ENCODE measurements around the gene GPR84.

The GPR84 gene

DNA sequence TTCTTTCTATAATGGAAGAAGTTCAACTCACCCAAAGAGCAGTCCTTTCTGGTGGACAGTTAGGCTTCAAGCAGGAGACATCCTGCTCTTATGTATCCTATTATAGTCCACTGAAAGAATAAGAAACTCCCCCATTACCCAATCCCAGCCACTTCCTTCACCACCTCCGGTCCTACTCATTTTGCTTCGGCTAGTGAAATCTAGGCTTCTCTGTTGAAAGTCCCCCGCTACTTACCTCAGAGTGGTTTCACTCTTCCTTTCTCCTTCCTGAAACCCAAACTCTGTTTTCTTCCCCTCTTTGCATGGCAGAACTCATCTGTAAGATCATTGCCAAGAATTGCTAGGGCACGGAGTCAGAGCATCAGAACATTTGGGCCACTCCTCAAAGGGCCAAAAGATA, at the start of gene GPR84:
Gene GPR84 (minus strand): TSS at position 74 of the 400 bp plus-strand sequence. CDS start 635 bp downstream, outside the sequence.
- DNase-seq: peak in 2 of 6 experiments; percentile 12 to 16

DNA sequence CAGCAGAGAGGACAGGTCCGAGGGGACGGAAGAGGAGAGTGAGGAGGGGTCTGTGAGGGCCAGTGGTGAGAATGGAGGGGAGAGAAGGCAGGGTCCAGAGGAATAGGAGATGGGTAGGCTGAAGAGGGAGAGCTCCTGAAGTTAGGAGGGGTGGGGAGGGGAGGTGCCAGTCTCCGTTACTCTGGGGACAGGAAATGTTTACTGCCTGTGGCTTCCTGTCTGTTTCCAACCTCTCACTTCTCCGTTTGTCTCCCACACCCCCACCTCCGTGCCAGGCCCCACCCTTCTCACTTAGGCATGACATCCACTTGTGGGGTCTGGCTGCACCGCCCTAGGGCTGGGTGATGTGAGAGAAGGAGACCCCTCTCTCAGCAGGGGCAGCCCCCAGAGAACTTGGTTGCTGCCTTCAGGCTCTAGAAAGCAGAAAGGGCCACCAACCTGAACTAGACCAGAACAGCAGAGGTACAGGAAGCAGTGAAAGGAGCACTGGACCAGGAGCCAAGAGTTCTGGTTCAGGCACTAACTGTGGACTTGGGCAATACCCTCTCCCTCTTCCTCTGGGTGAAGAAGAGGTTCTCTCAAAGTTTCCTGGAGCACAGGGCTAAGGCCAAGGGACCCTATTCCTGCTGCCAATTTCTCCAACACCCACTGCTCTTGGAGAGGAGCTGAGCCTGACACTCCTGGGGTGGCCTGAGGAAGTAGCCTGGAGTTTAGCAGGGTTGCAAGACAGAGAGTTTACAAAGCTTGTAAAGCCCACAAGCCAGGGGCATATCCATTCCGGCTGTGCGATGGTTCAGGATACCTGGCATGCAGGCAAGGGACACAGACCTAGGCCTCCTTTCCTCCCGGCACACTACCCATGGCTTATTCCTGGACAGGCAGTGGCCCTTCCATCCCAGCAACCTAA, 49.3 kb upstream of the GPR84 start:
- peak; percentile 70 to 87 (median 82) for DNase-seq

DNA sequence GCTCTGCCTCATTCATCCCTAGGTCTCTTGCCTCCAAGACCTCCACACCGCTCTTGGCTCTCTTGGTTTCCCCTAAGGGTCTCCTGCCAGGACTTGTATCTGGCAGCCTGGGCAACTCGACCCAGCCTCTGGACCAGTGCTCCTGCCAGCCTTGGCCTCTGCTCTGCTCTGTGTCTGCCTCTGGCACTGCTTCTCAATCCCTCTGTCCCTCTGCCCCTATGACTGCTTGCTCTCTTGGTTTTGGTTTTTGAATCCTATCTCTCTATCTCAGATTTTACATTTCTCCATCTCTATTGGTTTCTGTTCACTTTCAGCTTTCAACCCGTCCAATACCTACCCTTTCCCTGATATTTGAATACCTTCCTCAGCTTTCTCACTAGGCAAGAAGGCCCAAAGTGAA, 48.5 kb upstream of the GPR84 start:
- peak in 1 of 6 experiments; percentile 44 for DNase-seq

DNA sequence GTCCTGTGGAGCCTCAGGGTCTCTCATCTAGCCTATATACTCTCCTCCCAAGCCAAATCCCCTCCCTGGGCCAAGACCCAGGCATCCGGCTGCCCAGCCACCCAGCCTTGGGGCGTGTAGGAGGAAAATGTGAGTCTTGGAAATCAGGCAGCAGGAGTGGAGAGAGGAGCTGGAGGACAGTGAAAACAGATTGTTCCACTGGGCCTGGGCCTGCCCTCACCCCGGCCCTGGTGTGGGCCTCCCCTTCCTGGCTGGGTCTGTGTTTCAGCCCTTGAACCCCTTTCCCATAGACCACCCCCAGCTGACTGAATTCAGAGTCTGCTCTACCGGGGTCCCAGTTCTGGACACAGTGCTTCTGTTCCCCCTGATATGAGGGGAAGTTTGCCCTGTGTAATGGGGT, 48.1 kb upstream of the GPR84 start:
- no peak for DNase-seq

- peak; percentile 37 to 61 (median 52) for DNase-seq
These were observed 47.3 kb upstream of the GPR84 start for GRCh38 chr12:54411391-54412241.

DNA sequence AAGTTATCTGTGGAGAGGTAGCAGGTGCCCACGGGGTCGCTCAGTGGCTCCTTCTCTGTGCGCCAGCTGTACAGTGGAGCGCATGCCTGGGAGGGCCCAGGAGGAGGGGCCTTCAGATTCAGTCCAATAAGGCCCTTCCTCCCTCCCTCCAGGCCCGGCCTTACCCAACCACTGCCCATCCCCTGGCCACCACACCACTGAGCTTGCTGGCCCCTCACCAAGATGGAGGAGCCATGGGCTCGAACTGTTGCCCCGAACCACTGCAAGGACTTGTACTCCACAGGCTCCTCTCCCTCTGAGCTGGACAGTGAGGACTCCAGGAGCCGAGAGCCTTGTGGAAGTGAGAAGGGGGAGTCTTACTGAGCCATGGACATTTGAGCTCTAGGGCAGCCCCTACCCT, 45.0 kb upstream of the GPR84 start:
- DNase-seq: no peak

DNA sequence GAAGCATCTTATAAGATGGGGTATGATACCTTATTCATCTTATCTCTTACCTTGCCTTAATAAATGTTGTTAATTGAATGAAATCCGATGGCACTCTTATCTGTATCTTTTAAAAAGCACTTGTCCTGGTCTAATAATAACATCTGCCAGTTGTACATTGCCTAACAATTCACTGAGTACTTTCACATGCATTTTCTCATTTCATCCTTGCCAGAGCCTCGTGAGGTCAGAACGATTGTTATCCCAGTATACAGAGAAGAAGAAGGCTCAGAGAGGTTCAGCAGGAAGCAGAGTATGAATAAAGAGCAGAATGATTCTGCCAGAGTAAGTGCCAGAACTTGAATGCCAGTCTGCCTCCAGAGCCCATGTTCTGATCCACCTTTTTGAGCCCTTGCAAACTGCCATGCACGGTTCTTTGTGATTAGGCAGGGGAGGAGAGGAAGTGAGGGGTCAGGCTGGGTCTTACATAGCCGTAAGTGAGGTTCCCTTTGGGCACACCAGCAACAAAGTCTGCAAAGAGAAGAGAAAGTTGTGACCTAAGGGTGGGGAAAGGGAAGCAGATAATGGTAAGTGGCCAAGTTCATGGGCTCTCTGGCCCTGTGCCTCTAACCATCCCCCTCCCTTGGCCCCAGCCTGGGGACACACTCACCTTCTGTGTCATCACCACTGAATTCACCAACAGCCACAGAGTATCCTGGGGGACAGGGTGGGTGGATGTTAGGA, 43.1 kb upstream of the GPR84 start:
- no peak for DNase-seq

DNA sequence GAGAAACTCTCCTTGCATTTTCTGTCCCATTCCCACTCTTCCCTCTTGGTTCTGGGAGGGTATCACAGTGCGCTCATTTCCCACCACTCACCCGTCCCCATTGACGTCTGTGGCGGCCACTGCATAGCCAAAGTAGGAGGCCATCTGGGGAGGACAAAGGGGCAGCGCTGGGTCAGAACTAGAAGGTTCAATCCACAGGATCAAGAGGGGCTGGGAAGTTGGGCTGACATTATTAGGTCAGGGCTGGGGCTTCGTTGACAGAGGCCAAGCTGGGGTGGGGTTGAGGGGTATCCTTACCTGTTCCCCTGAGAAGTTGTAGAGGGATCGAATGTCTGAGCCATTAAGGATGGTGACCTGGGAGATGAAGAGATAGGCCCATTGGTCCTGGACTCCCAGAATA, 41.3 kb upstream of the GPR84 start:
- no peak for DNase-seq

DNA sequence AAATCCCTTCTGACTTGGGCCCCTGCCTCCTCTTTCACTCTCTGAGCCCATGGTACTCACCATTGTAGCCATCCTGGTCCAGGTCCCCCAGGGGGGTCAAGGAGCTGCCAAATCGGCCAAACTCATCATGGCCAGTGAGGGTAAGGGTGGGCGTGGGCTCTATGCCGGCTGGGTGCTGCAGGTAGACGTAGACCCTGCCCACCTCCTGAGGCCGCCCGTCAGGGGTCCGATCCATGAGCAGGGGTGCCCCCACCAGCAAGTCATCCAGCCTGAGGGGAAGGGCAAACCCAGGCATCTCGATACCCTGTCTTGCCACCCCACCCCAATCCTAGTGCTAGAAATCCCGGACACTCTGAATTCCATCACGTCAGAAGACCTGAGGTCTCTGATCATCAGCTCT, 40.8 kb upstream of the GPR84 start:
- no peak for DNase-seq

DNA sequence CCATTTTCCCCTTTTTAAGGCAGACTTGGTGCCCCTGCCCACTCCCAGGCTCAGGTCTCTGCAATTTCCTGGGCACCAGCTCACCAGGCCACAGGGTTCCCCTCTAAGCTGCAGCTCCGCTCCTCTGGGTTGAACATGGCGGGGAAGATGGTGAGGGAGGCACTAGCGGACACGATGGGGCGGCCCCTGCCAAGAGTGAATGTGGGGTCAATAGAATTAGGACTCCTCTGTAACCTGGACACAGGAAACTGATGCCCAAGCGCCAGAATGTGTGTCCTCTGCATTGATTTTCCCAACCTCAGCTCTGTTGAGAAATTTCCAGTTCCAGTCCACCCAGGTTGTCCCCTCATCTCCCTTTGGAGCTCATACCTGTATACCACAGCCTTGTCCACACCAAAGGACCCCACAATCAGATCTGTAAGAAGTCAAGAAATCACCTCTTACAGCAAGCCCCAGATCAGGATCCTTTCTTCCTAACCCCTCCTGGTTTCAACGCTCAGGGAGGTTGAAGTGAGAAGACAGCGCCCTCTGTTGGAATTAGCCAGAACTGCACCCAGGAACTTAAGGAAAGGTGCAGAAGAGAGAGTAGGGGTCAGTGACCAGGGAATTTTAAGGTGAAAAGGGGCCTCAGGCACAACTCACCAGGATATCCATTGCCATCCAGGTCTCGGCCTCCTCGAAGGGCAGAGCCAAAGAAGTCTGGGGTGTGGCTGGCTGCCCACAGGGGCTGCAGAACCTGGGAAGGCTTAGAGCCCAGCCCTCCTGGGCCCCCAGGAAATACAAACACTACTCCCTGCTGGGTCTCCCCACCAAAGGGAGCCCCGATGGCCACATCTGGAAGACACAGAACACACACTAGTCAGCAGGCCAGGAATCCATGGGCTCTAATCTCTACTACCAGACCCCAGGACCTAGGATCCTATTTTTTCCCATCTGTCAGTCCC, 40.0 kb upstream of the GPR84 start:
- DNase-seq: peak; percentile 15 to 77 (median 57)

- DNase-seq: no peak
These were observed 36.8 kb upstream of the GPR84 start for GRCh38 chr12:54401119-54401518.

DNA sequence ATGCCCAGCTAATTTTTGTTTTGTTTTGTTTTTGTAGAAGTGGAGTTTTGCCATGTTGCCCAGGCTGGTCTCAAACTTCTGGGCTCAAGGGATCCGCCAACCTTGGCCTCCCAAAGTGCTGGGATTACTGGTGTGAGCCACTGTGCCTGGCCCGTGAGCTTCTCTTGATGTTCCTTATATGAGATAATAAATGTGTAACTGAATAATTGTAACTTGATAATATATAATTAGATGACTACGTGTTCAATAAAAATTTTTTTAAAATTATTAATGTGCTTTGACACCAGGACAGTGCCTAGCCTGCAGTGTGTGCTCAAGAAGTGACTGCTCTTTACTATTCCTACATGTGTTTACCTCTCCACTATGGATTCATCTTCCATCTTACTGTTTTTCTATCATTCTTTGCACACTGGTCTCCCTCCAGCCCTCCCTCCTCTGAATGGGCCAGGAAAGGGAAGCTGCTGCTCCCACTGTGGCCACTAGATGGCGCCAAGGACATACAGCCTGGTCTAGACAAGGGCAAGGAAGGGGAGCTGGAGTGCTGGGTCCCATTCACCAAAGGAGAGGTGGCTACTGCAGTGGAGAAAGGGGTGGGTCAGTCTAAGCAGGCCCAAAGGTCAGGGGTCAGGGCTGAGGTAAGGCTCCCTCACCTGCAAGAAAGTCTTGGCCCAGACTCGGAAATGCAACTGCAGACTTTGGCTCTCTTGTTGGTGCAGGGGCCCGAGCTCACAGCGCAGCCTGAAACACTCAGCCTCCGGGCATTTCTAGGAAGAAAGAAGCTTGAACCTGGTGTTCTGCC, 34.9 kb upstream of the GPR84 start:
- DNase-seq: peak; percentile 70 to 92 (median 82)

- DNase-seq: no peak
These were observed 33.9 kb upstream of the GPR84 start for GRCh38 chr12:54398218-54398617.

DNA sequence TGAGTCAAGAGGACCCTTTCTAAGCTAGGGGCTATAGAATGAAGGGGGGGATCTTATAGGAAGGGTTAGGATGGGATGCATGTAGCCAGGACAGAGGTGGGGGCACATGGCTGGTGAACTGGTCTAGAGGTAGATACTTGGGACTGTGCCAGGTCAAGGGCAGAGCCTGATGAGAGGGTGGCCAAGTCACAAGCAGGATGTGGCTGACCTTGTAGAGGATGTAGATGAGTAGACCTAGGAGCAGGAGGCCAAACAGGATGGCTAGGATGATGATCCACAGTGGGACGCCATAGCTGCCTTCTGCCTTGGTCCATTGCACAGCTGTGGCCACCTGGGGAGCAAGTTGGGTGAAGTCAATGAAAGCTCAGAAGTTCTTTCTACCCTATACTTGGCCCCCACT, 32.9 kb upstream of the GPR84 start:
- no peak for DNase-seq

DNA sequence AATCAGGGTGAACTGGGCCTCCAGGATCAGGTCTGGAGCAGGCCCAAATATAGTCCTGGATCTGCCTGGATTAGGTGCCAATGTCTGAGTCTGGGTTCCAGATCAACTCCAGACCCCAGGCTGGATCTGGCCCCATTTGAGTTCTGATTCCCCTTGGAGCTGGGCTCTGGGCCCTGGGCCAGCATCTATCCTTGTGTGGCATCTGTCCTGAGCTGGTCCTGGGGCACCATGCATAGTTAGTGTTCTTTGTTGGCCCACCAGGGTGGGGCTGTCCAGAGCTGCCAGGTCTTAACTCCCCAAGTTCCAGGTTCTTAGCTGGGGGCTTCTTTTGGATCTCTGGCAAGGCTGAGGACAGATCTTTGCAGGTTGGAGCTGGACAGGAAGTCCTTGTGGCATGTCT, 31.3 kb upstream of the GPR84 start:
- no peak for DNase-seq

GRCh38 chr12:54394986-54395385, 30.7 kb upstream of the GPR84 start:
- DNase-seq: no peak

DNA sequence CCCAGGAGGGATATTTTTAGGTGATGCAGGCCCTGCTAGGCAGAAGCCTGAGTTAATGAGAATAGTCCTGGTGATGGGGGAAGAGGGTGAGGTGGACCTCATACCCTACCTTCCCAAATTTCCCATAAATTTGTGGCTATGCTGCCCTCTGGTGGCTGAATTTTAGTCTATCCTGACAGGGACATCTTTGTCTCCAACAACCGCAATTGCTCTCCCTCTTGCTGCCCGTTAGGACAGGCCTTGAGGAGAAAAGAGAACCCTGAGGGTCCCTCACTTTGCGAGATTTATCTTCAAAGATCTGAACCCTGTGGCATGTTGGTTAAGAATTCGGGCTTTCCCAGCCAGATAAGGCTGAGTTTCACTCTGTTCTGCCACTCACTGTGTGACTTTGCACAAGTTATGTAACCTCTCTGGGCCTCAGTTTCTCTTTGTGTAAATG, 30.0 kb upstream of the GPR84 start:
- peak in 3 of 6 experiments; percentile 16 to 31 (median 20) for DNase-seq

GRCh38 chr12:54393743-54394142, 29.5 kb upstream of the GPR84 start:
- no peak for DNase-seq

DNA sequence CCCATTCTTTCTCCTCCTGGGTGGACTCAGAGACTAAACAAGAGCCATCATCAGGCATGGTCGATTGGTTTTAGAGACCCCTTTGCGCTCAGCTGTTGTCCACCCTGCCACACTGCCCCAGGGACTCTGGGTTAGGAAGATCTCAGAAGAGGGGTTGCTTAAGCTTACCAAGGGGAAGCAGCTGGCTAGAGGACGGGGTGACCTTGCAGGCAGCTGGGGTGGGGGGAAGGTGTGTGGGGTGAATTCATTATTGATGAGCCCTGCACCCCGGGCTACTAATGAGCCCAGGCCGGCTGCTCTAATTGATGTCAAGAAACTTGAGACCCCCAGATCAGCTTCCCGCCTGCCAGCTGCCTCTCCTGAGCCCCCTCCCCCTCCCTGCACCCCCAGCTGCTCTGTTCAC, 28.9 kb upstream of the GPR84 start:
- no peak for DNase-seq

GRCh38 chr12:54392485-54393206, 28.4 kb upstream of the GPR84 start:
- no peak for DNase-seq
